ENCODE measurements around the gene PROX1.

Gene PROX1

GRCh38 chr1:214031267-214031650 lies 43.5 kb downstream of the PROX1 start:
- DNase-seq (ENCODE audit: extremely low read depth, low read depth): no peak
- TF ChIP-seq CTCF (IDR thresholded peaks at IDR 0.05; ENCODE audit: low read depth, low read length): no peak

- no peak for DNase-seq (ENCODE audit: extremely low read depth, low read depth)
- TF ChIP-seq CTCF (IDR thresholded peaks at IDR 0.05; ENCODE audit: low read depth, low read length): no peak
These were observed 49.7 kb downstream of the PROX1 start for GRCh38 chr1:214037468-214037867.

DNA sequence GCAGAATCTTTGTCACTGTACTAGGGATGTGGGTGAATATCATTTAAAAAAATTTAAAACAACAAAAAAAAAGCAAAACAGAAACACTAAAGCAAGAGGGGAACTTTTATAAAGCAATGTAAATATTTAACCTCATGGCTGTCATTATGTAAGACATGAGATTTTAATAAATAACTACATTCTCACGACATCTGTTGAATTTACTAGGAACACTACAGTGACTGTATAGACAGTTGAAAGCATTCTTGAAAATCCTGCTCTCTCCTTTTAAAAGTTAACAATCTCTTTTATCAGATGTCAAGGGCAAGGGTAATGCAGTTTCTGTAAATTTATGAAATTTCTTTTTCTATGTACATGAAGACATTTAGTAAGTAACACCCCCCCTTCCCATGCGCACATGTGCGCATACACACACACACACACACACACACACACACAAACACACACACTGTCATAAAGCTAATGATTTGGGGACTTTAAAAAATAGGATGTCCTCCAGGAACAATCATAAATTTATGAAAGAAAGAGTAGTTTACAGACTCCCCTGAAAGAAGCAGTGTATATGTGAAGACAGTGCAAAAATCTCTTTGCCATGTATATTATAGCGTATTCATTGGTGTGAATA lies 51.7 kb downstream of the PROX1 start:
- no peak for TF ChIP-seq CTCF (IDR thresholded peaks at IDR 0.05; ENCODE audit: low read depth, low read length)
- no peak for DNase-seq (ENCODE audit: extremely low read depth, low read depth)

GRCh38 chr1:214043167-214043566 lies 55.4 kb downstream of the PROX1 start:
- DNase-seq (ENCODE audit: extremely low read depth, low read depth): no peak
- no peak for TF ChIP-seq CTCF (IDR thresholded peaks at IDR 0.05; ENCODE audit: low read depth, low read length)

- no peak for DNase-seq (ENCODE audit: extremely low read depth, low read depth)
- TF ChIP-seq CTCF (IDR thresholded peaks at IDR 0.05; ENCODE audit: low read depth, low read length): no peak
These were observed 56.9 kb downstream of the PROX1 start for GRCh38 chr1:214044438-214045214.

DNA sequence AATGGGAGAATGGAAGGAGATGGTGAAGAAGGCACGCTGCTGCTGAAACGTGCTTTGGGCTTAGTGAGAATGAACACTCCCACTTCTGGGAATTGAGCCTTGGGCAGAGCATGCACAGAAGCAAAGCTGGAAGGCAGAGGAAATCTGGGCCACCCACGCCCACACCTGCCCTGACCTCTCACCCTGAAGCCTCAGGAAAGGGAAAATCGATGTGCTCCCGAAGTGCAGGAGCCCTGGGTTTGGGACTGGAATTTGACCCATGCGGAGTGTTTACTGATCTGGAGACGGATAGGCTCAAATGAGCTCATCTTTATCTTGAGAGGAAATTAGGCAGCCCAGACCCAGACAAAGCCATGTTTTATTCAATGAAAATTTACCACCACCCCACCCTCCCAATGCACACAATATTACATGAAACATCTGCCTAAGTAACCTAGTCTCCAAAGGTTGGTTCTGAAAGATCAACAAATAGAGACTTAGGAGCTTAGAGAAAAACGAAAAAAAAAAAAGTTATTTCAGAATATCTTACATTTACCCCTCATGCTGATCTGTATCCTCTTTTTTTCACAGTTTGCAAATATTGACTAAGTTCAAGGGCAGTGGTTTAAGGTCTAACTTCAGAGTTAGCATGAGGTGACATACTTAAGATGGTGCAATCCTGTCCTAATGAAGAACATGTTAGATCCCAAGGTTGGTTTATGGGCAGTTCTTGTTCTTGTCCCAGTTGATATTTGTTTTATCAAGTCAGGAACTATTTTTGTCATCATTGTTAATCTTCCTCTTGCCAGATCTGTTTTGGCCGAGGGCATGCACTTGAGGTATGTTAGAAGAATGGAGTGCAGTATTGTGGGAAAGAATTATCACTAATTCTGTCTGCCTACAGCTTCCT lies 63.0 kb downstream of the PROX1 start:
- no peak for DNase-seq (ENCODE audit: extremely low read depth, low read depth)
- TF ChIP-seq CTCF (IDR thresholded peaks at IDR 0.05; ENCODE audit: low read depth, low read length): no peak

DNA sequence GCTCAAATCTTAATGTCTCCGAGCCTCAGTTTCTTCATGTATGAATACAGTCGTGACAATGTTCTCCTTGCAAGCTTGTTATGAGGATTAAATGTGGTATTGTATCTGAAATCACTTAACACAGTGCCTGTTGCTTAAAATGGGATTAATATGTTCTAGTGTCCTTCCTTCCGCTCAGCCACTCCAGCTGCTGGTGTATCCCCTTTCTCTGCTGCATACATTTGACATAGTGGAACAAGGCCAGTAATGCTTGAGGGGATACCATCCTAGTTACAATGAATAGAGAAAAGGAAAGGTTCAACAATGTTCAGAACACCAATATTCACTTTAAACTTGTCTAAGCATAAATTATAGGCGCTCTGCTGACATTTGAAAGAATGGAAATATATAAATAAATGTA lies 64.0 kb downstream of the PROX1 start:
- no peak for TF ChIP-seq CTCF (IDR thresholded peaks at IDR 0.05; ENCODE audit: low read depth, low read length)
- DNase-seq (ENCODE audit: extremely low read depth, low read depth): no peak
